H1 (cell line): ENCODE results near the gene TMBIM1.

Experiments used
- BCL11A ChIP-seq, 2 experiments: IDR thresholded peaks; one replicate each; pipeline ENCODE4 v1.6.1; 2011; ENCODE audit warnings: low read depth in 2 of 2, low read length in 2 of 2, mild to moderate bottlenecking in 2 of 2
- CHD1 ChIP-seq: IDR thresholded peaks from 2 replicates; pipeline ENCODE4 v1.6.1; 2012; ENCODE audit warnings: low read depth, low read length, improper control_type of control experiment
- CHD2 ChIP-seq: IDR thresholded peaks from 2 replicates; pipeline ENCODE4 v1.6.1; 2012; ENCODE audit warnings: low read length, improper control_type of control experiment
- CTCF ChIP-seq, 3 experiments: IDR thresholded peaks; 1 replicate in 2 of 3; 2 replicates in 1 of 3; pipeline versions ENCODE4 v1.5.1 to v1.6.1; 2011; ENCODE audit warnings: low read length in 3 of 3, mild to moderate bottlenecking in 3 of 3, inconsistent platforms in 2 of 3, low read depth in 1 of 3, moderate library complexity in 1 of 3; ENCODE audit not compliant: insufficient read depth in 1 of 3; ENCODE audit errors: control extremely low read depth in 1 of 3
- EP300 ChIP-seq, 2 experiments: IDR thresholded peaks; 1 replicate in 1 of 2; 2 replicates in 1 of 2; pipeline ENCODE4 v1.6.1; 2011 to 2012; ENCODE audit warnings: low read depth in 2 of 2, low read length in 2 of 2, mild to moderate bottlenecking in 2 of 2, borderline replicate concordance in 1 of 2, inconsistent platforms in 1 of 2, moderate library complexity in 1 of 2
- EZH2 ChIP-seq: fragments of 200-600 bp; sonication (generic); IDR thresholded peaks from 2 replicates; pipeline ENCODE4 v1.7.1; 2012; ENCODE audit warnings: low read depth, mild to moderate bottlenecking, moderate library complexity, low read length, inconsistent platforms; ENCODE audit not compliant: severe bottlenecking
- JUN ChIP-seq: IDR thresholded peaks from 2 replicates; pipeline ENCODE4 v1.6.1; 2011; ENCODE audit warnings: low read depth, mild to moderate bottlenecking, improper control_type of control experiment, low read length
- MAFK ChIP-seq: IDR thresholded peaks from 2 replicates; pipeline ENCODE4 v1.6.1; 2012; ENCODE audit warnings: low read depth, mild to moderate bottlenecking, improper control_type of control experiment, low read length
- MAX ChIP-seq: IDR thresholded peaks from 2 replicates; pipeline ENCODE4 v1.6.1; 2012; ENCODE audit warnings: inconsistent platforms
- NRF1 ChIP-seq: IDR thresholded peaks from 2 replicates; pipeline ENCODE4 v1.6.1; 2011; ENCODE audit warnings: mild to moderate bottlenecking, low read depth, low read length, improper control_type of control experiment
- POLR2A ChIP-seq, 2 experiments: IDR thresholded peaks; 1 replicate in 1 of 2; 2 replicates in 1 of 2; pipeline ENCODE4 v1.6.1; 2011; ENCODE audit warnings: low read depth in 2 of 2, low read length in 2 of 2, mild to moderate bottlenecking in 2 of 2; ENCODE audit errors: control extremely low read depth in 1 of 2
- RAD21 ChIP-seq, 2 experiments: IDR thresholded peaks in 1 of 2; conservative IDR thresholded peaks in 1 of 2; 2 replicates each; pipeline ENCODE4 v1.6.1; 2011; ENCODE audit warnings: low read depth in 2 of 2, low read length in 2 of 2, improper control_type of control experiment in 1 of 2, inconsistent platforms in 1 of 2, mild to moderate bottlenecking in 1 of 2, moderate library complexity in 1 of 2
- USF2 ChIP-seq: IDR thresholded peaks from 2 replicates; pipeline ENCODE4 v1.6.1; 2011; ENCODE audit warnings: low read length, improper control_type of control experiment
- YY1 ChIP-seq: IDR thresholded peaks from 2 replicates; pipeline ENCODE4 v1.6.1; 2011; ENCODE audit warnings: low read depth, mild to moderate bottlenecking, low read length

- TF ChIP-seq MAFK (no peak), POLR2A (IDR thresholded peaks at IDR 0.05; ENCODE audit: control extremely low read depth in 1 of 2, low read depth in 2 of 2, low read length in 2 of 2) (no peak), JUN (no peak), EP300 (IDR thresholded peaks at IDR 0.05; ENCODE audit: borderline replicate concordance in 1 of 2, low read depth in 2 of 2, low read length in 2 of 2) (no peak), CHD2 (no peak), CTCF (IDR thresholded peaks at IDR 0.05; ENCODE audit: control extremely low read depth in 1 of 3, insufficient read depth in 1 of 3, low read depth in 1 of 3, low read length in 3 of 3) (no peak), YY1 (no peak), NRF1 (no peak), CHD1 (no peak), EZH2 (no peak), RAD21 (IDR thresholded peaks at IDR 0.05 in 1 of 2, conservative IDR thresholded peaks at IDR 0.05 in 1 of 2; ENCODE audit: low read depth in 2 of 2, low read length in 2 of 2) (no peak), USF2 (no peak), MAX (no peak), BCL11A (IDR thresholded peaks at IDR 0.05; ENCODE audit: low read depth in 2 of 2, low read length in 2 of 2) (no peak)
Measured at GRCh38 chr2:218244204-218244603, 48.1 kb downstream of the TMBIM1 start.
